Measurements from ENCODE around the gene PTGS1.

DNA sequence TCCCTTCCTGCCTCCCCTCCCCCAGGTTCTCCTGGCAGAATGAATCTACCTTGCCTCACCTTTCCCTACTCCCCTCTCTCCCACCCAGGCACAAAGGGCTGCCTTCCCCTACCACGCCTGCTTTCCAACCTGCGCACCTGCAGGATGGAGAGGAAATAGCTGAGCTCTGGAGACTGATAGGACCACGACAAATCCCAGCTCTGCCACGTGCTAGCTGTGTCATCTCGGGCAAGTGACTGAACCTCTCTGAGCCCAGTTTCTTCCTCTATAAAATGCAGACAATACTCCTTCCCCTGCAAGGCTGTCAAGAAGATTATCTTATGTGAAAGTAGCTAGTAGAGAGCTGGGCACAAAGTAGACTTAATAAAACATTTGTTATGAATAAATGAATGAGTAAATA lies 31.2 kb upstream of the PTGS1 start:
- TF ChIP-seq CTCF (IDR thresholded peaks at IDR 0.05), result no peak
- no peak for TF ChIP-seq POLR2A (IDR thresholded peaks at IDR 0.05)
